ENCODE measurements around the gene SPATA21. TPM values are rescaled to one million over a fixed set of nuclear protein-coding genes. Genes with fewer than 3 reads are reported as not detected.
A peak's percentile ranks its signal among the peaks of the same experiment; 100 is the strongest.

SPATA21 gene
- polyA plus RNA-seq, 3 donors, result not detected

DNA sequence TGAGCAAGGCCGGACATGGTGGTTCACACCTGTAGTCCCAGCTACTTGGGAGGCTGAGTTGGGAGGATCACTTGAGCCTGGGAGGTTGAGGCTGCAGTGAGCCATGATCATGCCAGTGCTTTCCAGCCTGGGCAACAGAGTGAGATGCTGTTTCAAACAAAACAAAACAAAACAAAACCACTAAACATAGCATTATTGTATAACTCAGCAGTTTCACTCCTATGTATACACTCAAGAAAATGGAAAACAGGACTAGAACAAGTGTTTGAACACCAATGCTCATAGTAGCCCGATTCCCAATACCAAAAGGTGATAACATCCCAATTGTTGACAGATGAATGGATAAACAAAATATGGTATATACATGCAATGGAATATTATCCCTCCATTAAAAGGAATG is 1.3 kb upstream of the SPATA21 start:
- Histone ChIP-seq H4K20me1 (ENCODE audit: insufficient read depth, low read length) (peaks cover 17% of the 10 kb centered on the region), H3K27ac (ENCODE audit: low read depth in 1 of 2, low read length in 2 of 2) (no peak overlapping the region), H3K4me2 (replicated peaks; ENCODE audit: extremely low read depth, low read length, poor library complexity, severe bottlenecking) (no peak overlapping the region), H3K36me3 (replicated peaks in 1 of 2; ENCODE audit: control insufficient read depth in 1 of 2, insufficient read depth in 2 of 2, low read length in 2 of 2) (peaks cover 0 to 1% of the 10 kb centered on the region in 2 donors), H3K4me1 (ENCODE audit: control insufficient read depth in 1 of 2, insufficient read depth in 2 of 2, low read length in 2 of 2) (peaks cover 38 to 40% of the 10 kb centered on the region in 2 donors), H3K27me3 (ENCODE audit: control insufficient read depth in 2 of 2, insufficient read depth in 2 of 2, low read length in 2 of 2) (no peaks in the 10 kb centered on the region), H2AFZ (ENCODE audit: insufficient read depth, low read depth, low read length, poor library complexity, severe bottlenecking) (no peak overlapping the region), H3K79me2 (ENCODE audit: insufficient read depth, low read length) (peaks cover 30% of the 10 kb centered on the region), H3K9ac (ENCODE audit: insufficient read depth, low read length, poor library complexity, severe bottlenecking) (no peak overlapping the region), H3K4me3 (replicated peaks in 1 of 3; ENCODE audit: low read depth in 2 of 3, low read length in 3 of 3) (no peak overlapping the region), H3K9me3 (replicated peaks in 1 of 2; ENCODE audit: control insufficient read depth in 1 of 2, insufficient read depth in 1 of 2, low read length in 2 of 2) (no peaks in the 10 kb centered on the region)
- TF ChIP-seq, protein P1, sequence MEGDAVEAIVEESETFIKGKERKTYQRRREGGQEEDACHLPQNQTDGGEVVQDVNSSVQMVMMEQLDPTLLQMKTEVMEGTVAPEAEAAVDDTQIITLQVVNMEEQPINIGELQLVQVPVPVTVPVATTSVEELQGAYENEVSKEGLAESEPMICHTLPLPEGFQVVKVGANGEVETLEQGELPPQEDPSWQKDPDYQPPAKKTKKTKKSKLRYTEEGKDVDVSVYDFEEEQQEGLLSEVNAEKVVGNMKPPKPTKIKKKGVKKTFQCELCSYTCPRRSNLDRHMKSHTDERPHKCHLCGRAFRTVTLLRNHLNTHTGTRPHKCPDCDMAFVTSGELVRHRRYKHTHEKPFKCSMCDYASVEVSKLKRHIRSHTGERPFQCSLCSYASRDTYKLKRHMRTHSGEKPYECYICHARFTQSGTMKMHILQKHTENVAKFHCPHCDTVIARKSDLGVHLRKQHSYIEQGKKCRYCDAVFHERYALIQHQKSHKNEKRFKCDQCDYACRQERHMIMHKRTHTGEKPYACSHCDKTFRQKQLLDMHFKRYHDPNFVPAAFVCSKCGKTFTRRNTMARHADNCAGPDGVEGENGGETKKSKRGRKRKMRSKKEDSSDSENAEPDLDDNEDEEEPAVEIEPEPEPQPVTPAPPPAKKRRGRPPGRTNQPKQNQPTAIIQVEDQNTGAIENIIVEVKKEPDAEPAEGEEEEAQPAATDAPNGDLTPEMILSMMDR (IDR thresholded peaks at IDR 0.05), result no peak
- peaks cover 0 to 5% (median 0%) of the 10 kb centered on the region in 7 donors for H3K9me3 Mint-ChIP-seq
- peaks cover 45% of the 10 kb centered on the region for H3K4me1 Mint-ChIP-seq
- H3K27me3 Mint-ChIP-seq (ENCODE audit: low read depth in 3 of 3), result peaks cover 0 to 2% (median 1%) of the 10 kb centered on the region in 3 donors
- intact Hi-C loops (cut with micrococcal nuclease), result no loop called here
- WGBS (ENCODE audit: insufficient coverage), result no CpG with 5 or more reads among the region's 2 CpGs
- H3K36me3 Mint-ChIP-seq, result peaks cover 2 to 5% of the 10 kb centered on the region in 2 donors
- H3K27ac Mint-ChIP-seq, result peak overlapping the region in 1 of 7 donors; percentile 97
- no peak overlapping the region for H3K4me3 Mint-ChIP-seq
- no peak for DNase-seq

DNA sequence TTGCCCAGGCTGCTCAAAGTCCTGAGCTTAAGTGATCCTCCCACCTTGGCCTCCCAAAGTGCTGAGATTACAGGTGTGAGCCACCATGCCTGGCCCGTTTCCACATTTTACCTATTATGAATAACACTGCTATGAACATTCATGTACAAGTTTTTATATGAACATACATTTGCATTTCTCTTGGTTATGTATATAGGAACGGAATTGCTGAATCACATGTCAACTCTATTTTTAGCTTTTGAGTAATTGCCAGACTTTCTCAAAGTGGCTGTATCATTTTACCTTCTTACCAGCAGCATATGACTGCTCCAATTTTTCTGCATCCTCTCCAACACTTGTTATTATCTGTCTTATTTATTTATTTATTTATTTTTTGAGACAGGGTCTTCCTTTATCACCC is 2.7 kb downstream of the SPATA21 start:
- H3K27ac ChIP-seq (ENCODE audit: low read depth in 1 of 2, low read length in 2 of 2), result no peak overlapping the region

More for the DNA sequence above, 2.7 kb downstream of the SPATA21 start:
- H3K27ac Mint-ChIP-seq, result no peak overlapping the region
- H3K4me1 ChIP-seq (ENCODE audit: control insufficient read depth in 1 of 2, insufficient read depth in 2 of 2, low read length in 2 of 2), result peaks cover 13% of the 10 kb centered on the region in 2 donors
- no peak overlapping the region for H3K9ac ChIP-seq (ENCODE audit: insufficient read depth, low read length, poor library complexity, severe bottlenecking)
- peaks cover 23% of the 10 kb centered on the region for H3K4me1 Mint-ChIP-seq
- no peaks in the 10 kb centered on the region for H3K79me2 ChIP-seq (ENCODE audit: insufficient read depth, low read length)
- no peak overlapping the region for H3K4me2 ChIP-seq (replicated peaks; ENCODE audit: extremely low read depth, low read length, poor library complexity, severe bottlenecking)
- no peaks in the 10 kb centered on the region for H3K36me3 Mint-ChIP-seq
- H3K4me3 Mint-ChIP-seq, result no peak overlapping the region
- no peak overlapping the region for H2AFZ ChIP-seq (ENCODE audit: insufficient read depth, low read depth, low read length, poor library complexity, severe bottlenecking)
- H3K27me3 ChIP-seq (ENCODE audit: control insufficient read depth in 2 of 2, insufficient read depth in 2 of 2, low read length in 2 of 2), result no peaks in the 10 kb centered on the region
- H4K20me1 ChIP-seq (ENCODE audit: insufficient read depth, low read length), result no peaks in the 10 kb centered on the region
- H3K9me3 Mint-ChIP-seq, result peaks cover 0 to 5% (median 0%) of the 10 kb centered on the region in 7 donors
- intact Hi-C loops (cut with micrococcal nuclease), result no loop called here
- no peak for DNase-seq
- TF ChIP-seq, protein P1 (IDR thresholded peaks at IDR 0.05), result no peak
- H3K36me3 ChIP-seq (replicated peaks in 1 of 2; ENCODE audit: control insufficient read depth in 1 of 2, insufficient read depth in 2 of 2, low read length in 2 of 2), result no peaks in the 10 kb centered on the region
- no peaks in the 10 kb centered on the region for H3K9me3 ChIP-seq (replicated peaks in 1 of 2; ENCODE audit: control insufficient read depth in 1 of 2, insufficient read depth in 1 of 2, low read length in 2 of 2)
- peaks cover 1 to 2% (median 1%) of the 10 kb centered on the region in 3 donors for H3K27me3 Mint-ChIP-seq (ENCODE audit: low read depth in 3 of 3)
- H3K4me3 ChIP-seq (replicated peaks in 1 of 3; ENCODE audit: low read depth in 2 of 3, low read length in 3 of 3), result no peak overlapping the region
- WGBS (ENCODE audit: insufficient coverage), result no CpG with 5 or more reads among the region's 2 CpGs

All from CD14-positive monocyte (primary cell).